Measurements from ENCODE around the gene PRDX2.

GRCh38 chr19:12749938-12750521, 51.6 kb downstream of the PRDX2 start:
- no peak for TF ChIP-seq CTCF (IDR thresholded peaks at IDR 0.05)
- TF ChIP-seq EP300 (IDR thresholded peaks at IDR 0.05): no peak
